Measurements from ENCODE around the gene DPP10. TPM values are rescaled to one million over a fixed set of nuclear protein-coding genes. Genes with fewer than 3 reads are reported as not detected.

The DPP10 gene
- total and polyA plus RNA-seq, 4 donors = 0.04 to 4.1 (median 0.48) TPM

- Histone ChIP-seq H3K27ac (ENCODE audit: low read depth in 1 of 2, low read length in 2 of 2) (no peak overlapping the region), H3K9me3 (ENCODE audit: control insufficient read depth in 4 of 4, low read length in 3 of 4) (no peaks in the 10 kb centered on the region), H3K27me3 (ENCODE audit: control insufficient read depth in 4 of 4, insufficient read depth in 4 of 4, low read length in 3 of 4) (no peaks in the 10 kb centered on the region), H3K9ac (ENCODE audit: low read depth in 1 of 2, low read length in 2 of 2) (no peak overlapping the region), H3K4me3 (ENCODE audit: low read depth in 1 of 3, low read length in 3 of 3) (no peak overlapping the region), H3K36me3 (ENCODE audit: control insufficient read depth in 4 of 4, insufficient read depth in 3 of 4, low read depth in 1 of 4, low read length in 3 of 4) (no peaks in the 10 kb centered on the region), H3K4me1 (ENCODE audit: control insufficient read depth in 4 of 4, insufficient read depth in 4 of 4, low read length in 3 of 4) (no peaks in the 10 kb centered on the region)
- no peak for DNase-seq (ENCODE audit: low spot score)
- TF ChIP-seq REST (IDR thresholded peaks at IDR 0.05) (no peak), YY1 (IDR thresholded peaks at IDR 0.05) (no peak), EGR1 (IDR thresholded peaks at IDR 0.05; ENCODE audit: low read depth in 2 of 2) (no peak), NR2F2 (IDR thresholded peaks at IDR 0.05) (no peak), GABPA (IDR thresholded peaks at IDR 0.05 in 1 of 2, conservative IDR thresholded peaks at IDR 0.05 in 1 of 2) (no peak), SP1 (IDR thresholded peaks at IDR 0.05) (no peak), FOXA1 (IDR thresholded peaks at IDR 0.05) (no peak)
- TF ChIP-seq, protein P1, sequence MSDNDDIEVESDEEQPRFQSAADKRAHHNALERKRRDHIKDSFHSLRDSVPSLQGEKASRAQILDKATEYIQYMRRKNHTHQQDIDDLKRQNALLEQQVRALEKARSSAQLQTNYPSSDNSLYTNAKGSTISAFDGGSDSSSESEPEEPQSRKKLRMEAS (IDR thresholded peaks at IDR 0.05) = no peak
- 95% methylated on average over 1 of the region's 1 CpG for WGBS
These were observed 848.0 kb downstream of the DPP10 start for GRCh38 chr2:115290478-115290877.

DNA sequence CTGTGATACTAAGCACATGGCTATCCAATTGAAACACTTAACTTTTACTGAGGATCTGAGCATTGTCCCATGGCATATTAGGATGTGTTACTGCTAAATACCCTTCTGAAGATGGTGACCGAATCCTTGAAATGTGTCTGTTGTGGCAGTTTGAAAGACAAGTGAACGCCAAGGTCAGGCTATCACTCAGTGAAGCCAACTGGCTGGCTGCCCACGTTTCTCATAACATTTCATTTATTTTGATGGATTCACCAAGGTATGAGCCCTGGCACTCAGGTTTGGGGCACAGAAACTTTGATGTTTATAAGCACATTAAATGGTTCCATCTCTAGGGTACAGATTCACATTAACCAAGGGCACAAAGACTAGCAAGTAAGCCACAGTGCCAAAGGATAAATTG lies 850.3 kb downstream of the DPP10 start:
- Histone ChIP-seq H3K9ac (ENCODE audit: low read depth in 1 of 2, low read length in 2 of 2) (no peak overlapping the region), H3K9me3 (ENCODE audit: control insufficient read depth in 4 of 4, low read length in 3 of 4) (no peaks in the 10 kb centered on the region), H3K27ac (ENCODE audit: low read depth in 1 of 2, low read length in 2 of 2) (no peak overlapping the region), H3K4me1 (ENCODE audit: control insufficient read depth in 4 of 4, insufficient read depth in 4 of 4, low read length in 3 of 4) (no peaks in the 10 kb centered on the region), H3K4me3 (ENCODE audit: low read depth in 1 of 3, low read length in 3 of 3) (no peak overlapping the region), H3K27me3 (ENCODE audit: control insufficient read depth in 4 of 4, insufficient read depth in 4 of 4, low read length in 3 of 4) (no peaks in the 10 kb centered on the region), H3K36me3 (ENCODE audit: control insufficient read depth in 4 of 4, insufficient read depth in 3 of 4, low read depth in 1 of 4, low read length in 3 of 4) (no peaks in the 10 kb centered on the region)
- no peak for TF ChIP-seq CTCF (IDR thresholded peaks at IDR 0.05; ENCODE audit: low read depth, low read length, missing input control)
- no peak for TF ChIP-seq NR2F2 (IDR thresholded peaks at IDR 0.05)
- TF ChIP-seq EGR1 (IDR thresholded peaks at IDR 0.05; ENCODE audit: low read depth in 2 of 2) = no peak
- no peak for TF ChIP-seq RAD21 (IDR thresholded peaks at IDR 0.05)
- no peak for TF ChIP-seq FOXA2 (IDR thresholded peaks at IDR 0.05)
- no peak for TF ChIP-seq ZBTB33 (IDR thresholded peaks at IDR 0.05)
- TF ChIP-seq YY1 (IDR thresholded peaks at IDR 0.05) = no peak
- no peak for TF ChIP-seq JUND (IDR thresholded peaks at IDR 0.05)
- no peak for TF ChIP-seq GABPA (IDR thresholded peaks at IDR 0.05 in 1 of 2, conservative IDR thresholded peaks at IDR 0.05 in 1 of 2)
- DNase-seq (ENCODE audit: low spot score) = no peak
- 77% methylated on average over 3 of the region's 3 CpGs for WGBS

Data from liver (tissue), 9 donors.